Adrenal gland (tissue), 12 donors: ENCODE data around the gene TMEM132A. TPM values are rescaled to one million over a fixed set of nuclear protein-coding genes. Genes with fewer than 3 reads are reported as not detected.

Source experiments
- DNase-seq, 7 donors: peaks; one replicate each; pipeline ENCODE4 v3.0.0-alpha.2; 2019 to 2020
- H3K27ac ChIP-seq, 5 donors: fragments of 200-600 bp; sonication (generic) in 4 of 5; 1 replicate in 3 of 5; 2 replicates in 2 of 5; pipeline versions ENCODE4 v1.5.1 to v1.8.0; 2016 to 2020; ENCODE audit warnings: mild to moderate bottlenecking in 1 of 5
- H3K27me3 ChIP-seq: fragments of 200-600 bp; 2 replicates; pipeline ENCODE4 v1.8.0; 2021
- H3K36me3 ChIP-seq, 2 donors: fragments of 200-600 bp; replicated peaks in 1 of 2; 1 replicate in 1 of 2; 2 replicates in 1 of 2; pipeline versions ENCODE4 v1.5.1 to v1.8.0; 2018 to 2022
- H3K4me1 ChIP-seq, 2 donors: fragments of 200-600 bp; replicated peaks in 1 of 2; 1 replicate in 1 of 2; 2 replicates in 1 of 2; pipeline versions ENCODE4 v1.5.1 to v1.8.0; 2018 to 2021
- H3K4me3 ChIP-seq, 4 donors: fragments of 200-600 bp; sonication (generic) in 3 of 4; one replicate each; pipeline ENCODE4 v1.5.1; 2016 to 2018
- H3K9me3 ChIP-seq, 3 donors: fragments of 200-600 bp; sonication (generic) in 1 of 3; replicated peaks in 1 of 3; 1 replicate in 2 of 3; 2 replicates in 1 of 3; pipeline versions ENCODE4 v1.5.1 to v1.8.0; 2016 to 2021
- CTCF ChIP-seq, 6 experiments: fragments of 450-650 bp in 4 of 6; fragments of 200-600 bp in 2 of 6; sonication (generic) in 1 of 6; IDR thresholded peaks; 1 replicate in 5 of 6; 2 replicates in 1 of 6; pipeline versions ENCODE4 v1.5.1 to v1.8.0; 2016 to 2021; ENCODE audit warnings: antibody characterized with exemption in 6 of 6, mild to moderate bottlenecking in 2 of 6, moderate library complexity in 1 of 6
- POLR2A ChIP-seq, 2 donors: fragments of 450-650 bp; IDR thresholded peaks; one replicate each; pipeline ENCODE4 v1.6.1; 2017; ENCODE audit warnings: antibody characterized with exemption in 2 of 2, mild to moderate bottlenecking in 2 of 2, moderate library complexity in 1 of 2
- WGBS, 4 donors: extraction: QIAGEN DNeasy Blood & Tissue Kit in 2 of 4; methylation state at CpG; one replicate each; pipeline versions ENCODE4 v1.1.5 to v1.1.7; 2013 to 2017; 5-methylcytosine and 5-hydroxymethylcytosine counted together
- intact Hi-C, 2 donors: fragments of 100-400 bp; cut with DNase I; formaldehyde crosslinking; loops; one replicate each; pipeline versions ENCODE4 v1.14.1 to v1.15.0; 2022 to 2023
- polyA plus RNA-seq, 3 donors: library from polyadenylated mRNA; stranded (reverse); fragments of 200-250 nt in 2 of 3; fragments of 350-450 nt in 1 of 3; fragmentation: Illumina TruSeq in 1 of 3; extraction: RNeasy Lipid Tissue Mini Kit (QIAGEN cat#74804) in 1 of 3; gene quantifications; one replicate each; pipeline ENCODE4 v1.2.3, GENCODE V29; 2013 to 2014
- total RNA-seq, 9 donors: library from RNA; depleted of rRNA in 4 of 9; stranded (reverse); fragments of >200 nt in 4 of 9; fragments of 120-200 nt in 1 of 9; fragmentation: NEBNext Ultra II Directional in 1 of 9; extraction: Animal tissue kit (Norgen Biotek cat#: 25700) in 1 of 9; gene quantifications; one replicate each; pipeline versions ENCODE4 v1.1.0 to v1.2.4, GENCODE V29; 2013 to 2023
- donor health status: healthy with polysubstance abuse.
- donor health status: Bipolar disorder and iron deficiency.
- donor health status: DM: yes; HTN: yes; CAD: no.
- donor health status: DM: no; HTN: no; CAD: no.
- donor health status: DM: no; HTN: no; CAD: no.
- donor health status: DM: yes; HTN: yes; CAD: no.

TMEM132A gene
- total and polyA plus RNA-seq, 12 donors = 3.4 to 66.1 (median 38.8) TPM

GRCh38 chr11:60955571-60955970, 31.3 kb downstream of the TMEM132A start:
- intact Hi-C loops = no loop called here
- 47 to 59% (median 51%) methylated on average over 5 of the region's 5 CpGs for WGBS, 4 donors
- no peaks in the 10 kb centered on the region for H3K4me1 ChIP-seq
- H3K4me3 ChIP-seq = no peak overlapping the region
- H3K36me3 ChIP-seq = no peaks in the 10 kb centered on the region
- no peak overlapping the region for H3K27ac ChIP-seq
- no peak for TF ChIP-seq CTCF (IDR thresholded peaks at IDR 0.05)
- TF ChIP-seq POLR2A (IDR thresholded peaks at IDR 0.05) = no peak
- DNase-seq = no peak
- no peaks in the 10 kb centered on the region for H3K9me3 ChIP-seq
- H3K27me3 ChIP-seq = peaks cover 4% of the 10 kb centered on the region

DNA sequence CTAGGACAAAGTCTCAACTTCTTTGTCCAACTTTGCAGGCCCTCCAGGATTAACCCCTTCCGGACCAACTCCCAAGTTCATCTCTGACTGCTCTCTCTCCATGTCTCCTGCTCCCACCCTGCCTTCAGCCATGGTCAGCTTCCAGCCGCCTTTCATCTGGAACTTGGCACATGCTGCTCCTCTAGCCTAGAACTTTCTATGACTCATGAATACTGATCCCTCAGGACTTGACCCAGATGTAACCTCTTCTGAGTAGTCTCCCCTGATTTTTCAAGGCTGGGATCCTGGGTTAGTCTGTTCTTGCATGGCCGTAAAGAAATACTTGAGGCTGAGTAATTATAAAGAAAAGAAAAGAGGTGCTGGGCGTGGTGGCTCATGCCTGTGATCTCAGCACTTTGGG, 32.9 kb downstream of the TMEM132A start:
- no peaks in the 10 kb centered on the region for H3K9me3 ChIP-seq
- no peak overlapping the region for H3K27ac ChIP-seq
- intact Hi-C loops = no loop called here
- no peaks in the 10 kb centered on the region for H3K4me1 ChIP-seq
- WGBS, 4 donors = 67 to 80% (median 77%) methylated on average over 4 of the region's 4 CpGs
- peaks cover 8% of the 10 kb centered on the region for H3K27me3 ChIP-seq
- H3K4me3 ChIP-seq = no peak overlapping the region
- DNase-seq = no peak
- H3K36me3 ChIP-seq = no peaks in the 10 kb centered on the region
- TF ChIP-seq CTCF (IDR thresholded peaks at IDR 0.05) (no peak), POLR2A (IDR thresholded peaks at IDR 0.05) (no peak)

- WGBS, 4 donors = 65 to 77% (median 68%) methylated on average over 6 of the region's 6 CpGs
- Histone ChIP-seq H3K27ac (no peak overlapping the region), H3K4me3 (no peak overlapping the region), H3K36me3 (no peaks in the 10 kb centered on the region), H3K4me1 (no peaks in the 10 kb centered on the region), H3K27me3 (peaks cover 8% of the 10 kb centered on the region), H3K9me3 (no peaks in the 10 kb centered on the region)
- DNase-seq = no peak
- TF ChIP-seq CTCF (IDR thresholded peaks at IDR 0.05) (no peak), POLR2A (IDR thresholded peaks at IDR 0.05) (no peak)
- intact Hi-C loops = no loop called here
Measured at GRCh38 chr11:60959431-60959830, 35.2 kb downstream of the TMEM132A start.

GRCh38 chr11:60960405-60960804, 36.1 kb downstream of the TMEM132A start:
- H3K4me1 ChIP-seq = no peaks in the 10 kb centered on the region
- no peak overlapping the region for H3K27ac ChIP-seq
- H3K36me3 ChIP-seq = no peaks in the 10 kb centered on the region
- no peak overlapping the region for H3K4me3 ChIP-seq
- no peak for DNase-seq
- peaks cover 8% of the 10 kb centered on the region for H3K27me3 ChIP-seq
- intact Hi-C loops = no loop called here
- 86 to 96% (median 86%) methylated on average over 7 of the region's 7 CpGs for WGBS, 4 donors
- TF ChIP-seq CTCF (IDR thresholded peaks at IDR 0.05) = no peak
- TF ChIP-seq POLR2A (IDR thresholded peaks at IDR 0.05) = no peak
- H3K9me3 ChIP-seq = no peaks in the 10 kb centered on the region
